GM21381 (cell line): ENCODE results near the gene KCTD2.
"Not testable (repeated sequence)": the region's sequence is repeated elsewhere in the genome, so short reads cannot be mapped to it uniquely, and the experiment has no call there.

Experiments
- ATAC-seq: cut with Tn5 transposase; IDR thresholded peaks from one replicate; pipeline ENCODE4 v1.9.1; 2021; ENCODE audit warnings: mild to moderate bottlenecking, moderate library complexity; ENCODE audit not compliant: unreplicated experiment

The KCTD2 gene, protein sequence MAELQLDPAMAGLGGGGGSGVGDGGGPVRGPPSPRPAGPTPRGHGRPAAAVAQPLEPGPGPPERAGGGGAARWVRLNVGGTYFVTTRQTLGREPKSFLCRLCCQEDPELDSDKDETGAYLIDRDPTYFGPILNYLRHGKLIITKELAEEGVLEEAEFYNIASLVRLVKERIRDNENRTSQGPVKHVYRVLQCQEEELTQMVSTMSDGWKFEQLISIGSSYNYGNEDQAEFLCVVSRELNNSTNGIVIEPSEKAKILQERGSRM

DNA sequence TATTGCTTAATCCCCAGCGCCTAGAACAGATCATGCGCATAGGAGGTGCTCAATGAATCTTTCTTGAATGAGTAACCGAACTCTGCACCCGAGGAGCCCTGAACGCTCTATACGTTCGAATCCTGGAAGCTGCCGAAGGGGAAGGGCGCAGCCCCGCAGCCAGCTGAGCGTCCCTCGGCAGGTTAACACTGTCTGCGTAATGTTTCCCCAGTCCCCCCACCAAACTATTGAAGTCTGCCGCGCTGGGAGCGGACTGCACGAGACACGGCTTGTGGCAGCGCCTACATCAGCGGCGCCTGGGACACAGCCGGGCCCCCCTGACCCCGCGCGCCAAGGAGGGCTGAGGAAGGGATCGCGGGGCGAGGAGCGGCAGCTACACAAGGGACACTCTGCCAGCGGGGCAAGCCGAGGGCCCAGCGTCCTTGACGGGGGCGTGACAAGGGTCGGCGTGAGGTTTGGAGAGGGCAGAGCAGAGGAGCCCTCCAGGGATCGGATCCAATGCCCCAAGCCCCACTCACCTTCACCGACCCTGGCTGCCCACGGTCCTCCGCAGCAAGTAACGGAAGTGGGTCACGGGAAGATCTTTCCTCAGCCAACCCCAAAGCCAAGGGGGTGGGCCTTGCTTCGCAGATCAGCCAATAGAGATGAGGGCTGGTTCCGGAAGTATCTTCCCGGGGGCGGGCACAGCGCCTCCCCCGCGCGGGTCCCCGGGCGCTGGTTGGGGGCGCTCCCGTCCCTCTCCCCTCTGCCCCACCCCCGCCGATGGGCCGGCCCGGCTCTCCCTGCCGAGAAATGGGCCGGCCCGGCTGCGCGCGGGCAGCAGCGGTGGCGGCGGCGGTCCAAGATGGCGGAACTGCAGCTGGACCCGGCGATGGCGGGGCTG lies at the start of gene KCTD2, which contains the start of gene ATP5PD:
Gene KCTD2, plus strand, starts transcription at position 819 of the 883 bp plus-strand sequence. Its CDS starts 26 bp downstream, at position 845.
Gene ATP5PD, minus strand, starts transcription at position 563 of the 883 bp plus-strand sequence. CDS start 4,319 bp downstream, outside the sequence.
- peak; percentile 94 for ATAC-seq

DNA sequence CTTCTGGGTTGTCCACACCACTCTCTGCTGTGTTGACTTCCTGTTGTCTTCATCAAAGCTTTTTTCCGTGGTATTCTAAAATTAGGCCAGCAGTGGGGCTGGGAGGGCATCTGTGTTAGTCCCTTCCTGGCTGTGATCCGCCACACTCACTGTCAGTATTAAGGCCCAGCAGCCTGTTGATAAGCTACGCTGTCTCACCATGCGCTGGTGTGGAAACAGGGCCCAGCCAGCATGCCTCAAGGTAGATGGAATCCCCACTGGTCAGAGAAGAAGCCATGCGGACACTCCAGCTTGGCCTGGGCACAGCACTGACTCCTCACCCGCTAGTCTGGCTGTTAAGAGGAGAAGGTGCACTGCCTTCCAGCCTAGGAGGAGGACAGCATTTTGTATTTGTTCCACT lies 48.2 kb upstream of the KCTD2 start:
- ATAC-seq, result no peak

DNA sequence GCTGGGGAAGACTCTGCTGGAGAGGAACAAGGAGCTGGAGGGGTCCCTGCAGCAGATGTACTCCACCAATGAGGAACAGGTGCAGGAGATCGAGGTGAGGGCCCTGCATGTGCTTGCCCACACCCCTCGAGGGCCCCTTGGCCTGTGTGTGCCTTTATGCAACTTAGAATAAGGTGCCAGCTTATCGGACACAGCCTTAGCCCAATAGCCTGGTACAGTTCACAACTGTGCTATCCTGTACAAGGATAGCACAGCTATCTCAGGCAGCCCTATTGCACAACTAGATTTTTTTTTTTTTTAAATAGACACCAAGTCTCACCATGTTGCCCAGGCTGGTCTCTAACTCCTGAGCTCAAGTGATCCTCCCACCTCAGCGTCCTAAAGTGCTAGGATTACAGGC lies 47.5 kb upstream of the KCTD2 start:
- no peak for ATAC-seq

DNA sequence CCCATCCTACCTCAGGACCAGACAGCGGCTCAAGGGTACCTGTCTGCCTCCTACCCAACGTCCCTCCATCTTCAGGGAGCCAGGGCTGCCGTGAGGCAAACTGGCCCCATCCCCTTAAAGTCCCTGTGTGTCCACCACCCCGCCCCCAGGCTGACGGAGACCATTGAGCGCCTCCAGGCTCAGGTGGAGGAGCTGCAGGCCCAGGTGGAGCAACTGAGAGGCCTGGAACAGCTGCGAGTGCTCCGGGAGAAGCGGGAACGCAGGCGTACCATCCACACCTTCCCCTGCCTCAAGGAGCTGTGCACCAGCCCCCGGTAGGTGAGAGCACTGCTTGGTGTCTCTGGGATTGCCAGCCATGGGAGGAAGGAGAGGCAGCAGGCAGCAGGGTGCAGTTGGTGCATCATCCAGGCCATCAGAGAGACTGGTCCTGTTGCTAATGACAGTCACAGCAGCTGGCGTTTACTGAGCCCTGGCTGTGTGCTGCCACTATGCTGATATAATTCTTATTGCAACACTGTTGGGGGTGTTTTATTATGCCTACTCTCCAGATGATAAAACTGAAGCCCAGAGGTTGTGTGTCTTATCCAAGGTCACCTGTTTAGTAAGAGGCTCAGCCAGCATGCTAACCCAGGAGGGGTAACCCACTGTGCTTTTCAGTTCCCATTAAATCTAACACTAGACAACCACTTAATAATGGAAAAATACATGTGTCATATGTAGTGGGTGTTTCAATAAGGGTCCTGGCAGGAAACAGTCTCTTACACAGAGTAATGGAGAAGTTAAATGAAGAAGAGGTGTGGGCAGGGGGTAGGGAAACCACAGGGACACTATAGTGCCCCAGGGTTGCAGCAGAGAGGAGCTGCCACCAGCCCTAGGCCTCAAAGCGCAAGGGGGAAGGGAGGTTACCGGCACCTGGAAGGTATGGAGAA lies 44.8 kb upstream of the KCTD2 start:
- no peak for ATAC-seq

DNA sequence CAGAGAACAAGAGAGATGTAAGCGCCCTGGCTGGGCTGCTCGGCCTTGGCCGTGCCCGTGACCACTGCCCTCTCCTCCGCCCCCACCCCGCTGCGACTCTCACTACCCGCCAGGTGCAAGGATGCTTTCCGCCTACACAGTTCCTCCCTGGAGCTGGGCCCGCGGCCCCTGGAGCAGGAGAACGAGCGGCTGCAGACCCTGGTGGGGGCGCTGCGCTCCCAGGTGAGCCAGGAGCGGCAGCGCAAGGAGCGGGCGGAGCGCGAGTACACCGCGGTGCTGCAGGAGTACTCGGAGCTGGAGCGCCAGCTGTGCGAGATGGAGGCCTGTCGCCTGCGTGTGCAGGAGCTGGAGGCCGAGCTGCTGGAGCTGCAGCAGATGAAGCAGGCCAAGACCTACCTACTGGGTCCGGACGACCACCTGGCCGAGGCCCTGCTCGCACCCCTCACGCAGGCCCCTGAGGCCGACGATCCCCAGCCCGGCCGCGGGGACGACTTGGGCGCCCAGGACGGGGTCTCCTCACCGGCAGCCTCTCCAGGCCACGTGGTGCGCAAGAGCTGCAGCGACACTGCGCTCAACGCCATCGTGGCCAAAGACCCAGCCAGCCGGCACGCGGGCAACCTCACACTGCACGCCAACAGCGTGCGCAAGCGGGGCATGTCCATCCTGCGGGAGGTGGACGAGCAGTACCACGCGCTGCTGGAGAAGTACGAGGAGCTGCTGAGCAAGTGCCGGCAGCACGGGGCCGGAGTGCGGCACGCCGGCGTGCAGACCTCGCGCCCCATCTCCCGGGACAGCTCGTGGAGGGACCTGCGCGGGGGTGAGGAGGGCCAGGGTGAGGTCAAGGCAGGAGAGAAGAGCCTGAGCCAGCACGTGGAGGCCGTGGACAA lies 43.7 kb upstream of the KCTD2 start:
- no peak for ATAC-seq

DNA sequence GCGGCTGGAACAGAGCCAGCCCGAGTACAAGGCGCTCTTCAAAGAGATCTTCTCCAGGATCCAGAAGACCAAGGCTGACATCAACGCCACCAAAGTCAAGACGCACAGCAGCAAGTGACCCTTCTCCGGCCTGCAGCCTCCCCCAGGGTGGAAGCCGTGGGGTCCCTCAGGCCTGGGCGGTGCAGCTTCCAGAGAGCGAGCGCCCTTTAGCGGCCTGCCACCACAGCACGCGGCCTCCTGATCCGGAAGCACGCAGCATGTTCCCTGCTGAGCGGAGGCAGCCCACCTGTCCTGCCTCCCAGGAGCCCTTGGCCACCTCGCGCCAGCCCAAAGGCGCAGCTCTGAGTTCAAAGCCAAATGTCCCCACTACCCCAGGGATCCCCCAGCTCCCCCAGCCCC lies 43.1 kb upstream of the KCTD2 start:
- no peak for ATAC-seq

DNA sequence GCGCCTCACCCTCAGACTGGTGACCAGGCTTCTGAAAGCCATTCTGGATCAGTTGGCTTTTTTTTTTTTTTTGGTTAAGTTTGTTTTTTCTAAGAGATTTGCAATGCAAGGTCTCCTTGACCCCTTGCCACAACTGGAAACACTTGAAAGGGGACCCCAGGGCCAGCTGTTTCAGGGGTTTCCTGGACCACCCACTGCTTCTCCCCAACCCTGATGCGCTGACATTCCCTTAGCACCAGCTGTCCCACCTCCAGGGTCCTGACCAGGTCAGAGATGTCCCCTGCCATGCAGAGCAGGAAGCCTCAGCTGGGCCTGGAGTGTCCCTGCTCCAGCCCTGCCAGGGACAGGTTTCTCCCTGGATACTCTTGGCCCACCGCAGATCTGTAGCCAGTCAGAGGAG lies 42.7 kb upstream of the KCTD2 start:
- ATAC-seq, result no peak

DNA sequence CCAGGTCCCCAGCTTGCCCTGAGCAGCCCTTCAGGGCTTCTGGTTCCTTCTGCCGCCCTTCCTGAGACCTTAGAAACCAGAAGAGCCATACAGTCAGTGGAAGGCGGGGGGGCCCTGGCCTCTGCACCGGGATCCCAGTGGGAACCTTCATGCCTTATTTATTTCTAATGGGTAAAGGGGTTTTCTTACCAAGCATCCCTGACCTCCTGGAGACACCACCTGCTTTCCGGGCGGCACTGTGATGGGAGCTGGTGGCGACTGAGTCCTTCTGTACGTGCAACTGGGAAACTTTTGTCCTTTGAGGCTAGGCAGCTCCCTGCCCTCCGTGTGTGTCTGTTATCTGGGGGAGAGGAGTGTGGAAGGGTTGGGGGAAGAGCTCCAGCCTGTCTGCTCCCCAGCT lies 41.7 kb upstream of the KCTD2 start:
- ATAC-seq, result no peak

DNA sequence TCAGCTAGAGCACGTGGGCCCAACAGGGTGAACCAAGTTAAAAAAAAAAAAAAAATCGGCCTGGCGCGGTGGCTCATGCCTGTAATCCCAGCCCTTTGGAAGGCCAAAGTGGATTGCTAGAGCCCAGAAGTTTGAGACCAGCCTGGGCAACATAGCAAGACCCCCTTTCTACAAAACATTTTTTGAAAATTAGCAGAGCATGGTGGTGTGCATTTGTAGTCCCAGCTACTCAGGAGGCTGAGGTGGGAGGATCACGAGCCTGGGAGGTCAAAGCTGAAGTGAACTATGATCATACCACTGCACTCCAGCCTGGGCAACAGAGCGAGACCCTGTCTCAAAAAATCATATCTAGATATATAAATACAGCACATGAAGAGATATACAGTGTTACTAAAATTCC lies 40.9 kb upstream of the KCTD2 start:
- not testable (repeated sequence) for ATAC-seq

DNA sequence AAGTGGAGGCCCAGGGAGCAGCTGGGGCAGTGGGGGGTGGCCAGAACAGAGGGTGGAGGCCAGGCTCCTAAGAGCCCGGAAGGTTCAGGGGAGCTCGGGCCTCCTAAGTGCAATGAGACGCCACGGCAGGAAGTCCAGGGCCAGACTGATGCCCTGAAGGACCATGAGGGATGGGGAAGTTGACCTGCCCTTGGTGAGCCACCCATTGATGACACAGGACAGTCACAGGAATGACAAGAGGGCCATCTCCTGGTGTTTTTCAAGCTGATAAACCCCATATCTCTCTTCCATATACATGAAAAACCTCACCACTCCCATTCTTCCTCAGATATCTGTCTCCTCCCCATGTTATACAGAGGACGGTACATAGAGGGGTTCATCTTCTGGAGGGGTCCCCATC lies 40.4 kb upstream of the KCTD2 start:
- ATAC-seq, result no peak

DNA sequence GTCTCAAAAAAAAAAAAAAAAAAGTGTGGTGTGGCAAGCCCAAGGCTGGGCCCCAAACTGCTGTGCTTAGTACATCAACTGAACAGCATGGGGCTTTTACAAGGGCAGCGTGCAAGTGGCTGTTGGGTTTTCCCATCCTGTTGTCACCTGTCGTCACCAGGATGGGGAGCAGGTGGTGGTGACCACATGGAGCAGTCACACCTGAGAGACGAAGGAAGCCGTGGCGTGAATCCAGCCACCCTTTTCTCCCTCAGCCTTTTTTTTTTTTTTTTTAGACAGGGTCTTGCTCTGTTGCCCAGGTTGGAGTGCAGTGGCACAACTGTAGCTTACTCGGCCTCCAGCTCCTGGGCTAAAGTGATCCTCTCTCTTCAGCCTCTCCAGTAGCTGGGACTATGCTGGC lies 38.7 kb upstream of the KCTD2 start:
- ATAC-seq, result no peak

DNA sequence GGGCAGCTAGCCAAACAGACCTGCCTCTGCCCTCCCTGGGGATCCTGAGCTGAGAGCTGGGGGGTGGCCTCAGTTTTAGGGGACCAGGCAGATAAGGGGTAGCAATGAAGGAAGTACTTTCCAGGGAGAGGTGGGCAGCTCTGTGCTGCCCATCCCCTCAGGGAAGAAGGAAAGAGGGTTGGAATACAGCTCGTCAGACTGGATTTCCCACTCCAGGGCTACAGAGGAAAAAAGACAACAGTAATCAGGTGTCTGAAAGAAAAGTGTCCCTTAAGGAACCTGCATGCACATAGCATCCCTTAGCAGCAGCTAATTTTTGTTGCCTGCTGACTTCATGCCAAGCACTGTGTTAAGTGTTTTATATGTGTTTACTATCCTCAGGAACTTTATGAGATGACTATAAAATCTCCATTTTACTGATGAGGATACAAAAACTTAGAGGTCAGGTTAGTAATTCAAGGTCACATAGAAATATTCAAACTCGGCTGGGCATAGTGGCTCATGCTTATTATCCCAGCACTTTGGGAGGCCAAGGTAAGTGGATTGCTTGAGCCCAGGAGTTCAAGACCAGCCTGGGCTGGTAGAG lies 37.8 kb upstream of the KCTD2 start:
- no peak for ATAC-seq

DNA sequence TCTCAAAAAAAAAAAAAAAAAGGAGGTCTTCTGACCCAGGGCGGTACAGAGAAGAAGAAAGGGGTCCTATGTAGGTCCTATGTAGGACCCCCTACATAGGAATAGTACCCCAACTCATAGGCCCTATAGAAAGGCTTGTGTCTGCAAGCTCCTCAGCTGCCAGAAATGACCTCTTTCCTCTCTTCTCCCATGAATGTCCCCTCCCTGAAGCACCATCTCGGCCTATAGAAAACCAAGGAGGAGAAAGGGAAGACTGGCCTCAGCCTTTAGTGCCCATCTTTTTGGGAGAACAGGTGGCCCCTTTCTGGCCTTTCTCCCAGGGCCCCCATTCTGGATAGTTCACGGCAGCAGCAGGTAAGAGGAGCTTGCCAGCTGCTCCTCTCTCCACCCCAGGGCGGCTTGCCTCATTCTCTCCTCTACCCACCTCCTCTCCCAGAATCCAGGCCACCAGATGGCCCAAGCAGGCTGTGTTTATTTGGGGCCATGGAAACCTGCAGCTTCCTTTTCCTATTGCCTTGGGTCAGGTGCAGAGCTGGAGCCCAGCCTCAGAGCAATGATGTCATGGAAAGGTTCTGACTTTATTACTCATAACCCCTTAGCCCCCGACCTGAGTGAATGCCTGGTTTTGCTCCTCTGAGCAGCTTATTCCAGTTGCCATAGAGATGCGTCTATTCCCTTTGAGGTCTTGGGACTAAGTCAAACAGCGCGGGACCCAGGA lies 36.2 kb upstream of the KCTD2 start:
- no peak for ATAC-seq

DNA sequence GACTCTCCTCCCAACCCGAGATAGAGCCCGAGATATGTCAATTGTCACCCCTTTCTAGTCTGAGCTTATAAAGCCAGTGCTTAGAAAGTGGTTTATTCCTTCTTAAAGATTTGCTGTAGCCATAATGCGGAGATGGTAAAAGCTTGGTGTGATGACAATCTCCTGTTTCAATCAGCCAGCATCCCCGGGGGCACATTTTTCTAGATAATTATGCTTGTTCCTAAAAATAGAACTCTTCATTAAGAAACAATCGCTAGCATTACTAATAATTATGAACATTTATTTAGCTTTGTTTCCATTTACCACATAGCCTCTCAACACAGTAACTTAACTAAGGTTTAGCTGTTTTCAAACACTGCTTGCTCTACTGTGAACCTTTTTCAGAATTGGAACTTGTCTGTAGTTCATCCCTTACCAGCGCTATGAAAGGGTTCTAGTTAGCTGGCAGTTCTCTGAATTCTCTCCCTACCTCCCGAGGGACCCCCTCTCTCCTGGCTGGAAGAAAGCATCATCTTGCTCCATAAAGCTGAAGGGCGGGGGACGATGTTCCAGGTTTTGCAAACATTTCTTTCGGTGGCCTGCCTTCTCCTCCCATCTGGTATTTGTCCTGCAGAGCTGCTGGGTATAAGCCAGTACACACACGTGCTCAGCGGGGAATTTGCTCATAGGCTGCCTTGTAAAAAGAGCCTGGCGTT lies 35.5 kb upstream of the KCTD2 start:
- ATAC-seq, result no peak

DNA sequence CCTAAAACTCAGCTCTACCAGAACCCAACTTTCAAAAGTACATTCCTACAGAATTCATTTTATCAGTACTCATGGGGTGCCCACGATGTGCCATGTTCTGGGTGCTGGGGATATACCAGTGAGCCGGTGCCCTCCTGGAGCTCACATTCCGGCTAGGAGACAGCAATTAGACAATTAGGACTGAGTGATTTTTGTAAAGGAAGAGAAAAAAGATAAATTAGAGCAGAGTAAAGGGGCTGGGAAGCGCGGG lies 35.0 kb upstream of the KCTD2 start:
- ATAC-seq, result no peak

DNA sequence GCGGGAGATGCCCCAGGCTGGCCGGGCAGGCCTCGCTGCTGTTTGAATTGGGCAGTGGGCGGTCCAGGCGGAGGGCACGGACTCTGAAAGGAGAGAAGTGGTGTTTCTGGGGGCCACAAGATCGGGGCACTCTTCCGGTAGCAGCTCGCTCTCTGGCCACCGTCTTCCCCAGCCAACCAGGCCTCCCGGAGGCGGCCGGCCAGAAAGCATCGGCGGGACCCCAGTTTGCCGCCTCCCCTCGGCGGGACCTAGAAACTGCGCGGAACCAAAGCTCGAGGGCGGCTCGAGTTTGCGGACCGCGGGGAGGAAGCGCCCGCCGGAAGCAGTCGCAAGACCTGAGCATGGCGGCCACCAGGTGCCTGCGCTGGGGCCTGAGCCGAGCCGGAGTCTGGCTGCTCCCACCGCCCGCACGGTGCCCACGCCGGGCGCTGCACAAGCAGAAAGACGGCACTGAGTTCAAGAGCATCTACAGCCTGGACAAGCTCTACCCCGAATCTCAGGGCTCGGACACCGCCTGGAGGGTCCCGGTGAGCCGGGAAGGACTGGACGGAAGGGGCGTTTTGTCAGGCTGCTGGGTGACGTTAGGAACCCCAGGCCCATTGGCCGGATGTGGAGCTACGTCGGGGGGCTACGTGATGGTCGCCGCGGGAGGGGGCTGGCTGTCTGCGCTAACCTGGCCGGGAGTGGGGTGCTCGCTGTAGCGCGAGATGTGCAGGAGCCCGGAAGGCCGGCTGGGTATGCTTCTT lies 34.5 kb upstream of the KCTD2 start, which contains the start of gene MRPL58:
Gene MRPL58, plus strand, starts transcription at position 325 of the 746 bp plus-strand sequence. Its CDS starts 17 bp downstream, at position 342.
- peak; percentile 87 for ATAC-seq

DNA sequence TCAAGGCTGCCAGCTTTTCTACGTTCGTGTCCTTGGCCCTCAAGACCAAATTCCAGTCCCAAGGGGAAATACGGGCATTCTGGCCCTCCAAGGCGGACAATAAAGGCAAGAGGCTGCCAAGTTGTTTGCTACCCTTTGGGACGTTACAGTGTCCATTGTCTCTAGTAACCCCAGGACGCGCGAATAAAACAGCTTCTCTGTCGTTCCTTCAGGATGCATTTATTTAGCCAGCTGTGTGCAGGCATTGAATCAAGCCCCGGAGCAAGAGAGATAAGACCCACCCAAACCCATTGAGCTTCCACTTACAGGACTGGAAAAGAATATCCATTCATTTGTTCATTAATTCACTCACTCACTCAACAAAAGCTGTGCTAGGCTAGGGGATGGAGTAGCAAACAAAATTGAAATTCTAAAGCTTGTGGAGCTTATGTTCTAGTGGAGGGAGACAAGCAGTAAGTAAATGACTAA lies 33.9 kb upstream of the KCTD2 start:
- no peak for ATAC-seq

DNA sequence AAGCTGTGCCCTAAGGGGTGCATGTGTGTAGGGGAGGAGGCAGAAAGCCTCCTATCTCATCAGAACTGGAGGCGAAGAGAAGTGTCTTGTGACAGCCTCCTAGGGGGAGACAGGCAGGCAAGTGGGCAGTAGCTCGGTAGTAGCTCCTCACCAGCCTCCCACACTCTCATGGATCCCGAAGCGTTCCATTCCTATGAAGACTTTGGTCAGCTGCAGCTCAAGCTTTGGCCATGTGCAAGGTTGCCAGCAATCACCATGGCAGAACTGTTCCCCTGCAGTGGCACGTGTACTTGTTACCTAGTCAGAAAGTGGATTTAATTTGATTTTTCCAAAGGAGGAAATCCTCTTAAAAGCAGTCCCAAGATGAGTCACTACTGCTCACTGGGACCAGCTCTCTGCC lies 27.9 kb upstream of the KCTD2 start:
- no peak for ATAC-seq
